ENCODE data around the gene POLA1.

Gene POLA1

GRCh38 chrX:24718771-24719170 lies 25.1 kb downstream of the POLA1 start:
- TF ChIP-seq MAX (IDR thresholded peaks at IDR 0.05) (no peak), NFIC (IDR thresholded peaks at IDR 0.05) (no peak), EGR1 (IDR thresholded peaks at IDR 0.05) (no peak), CREB1 (IDR thresholded peaks at IDR 0.05; ENCODE audit: low read depth) (no peak), ZBTB7A (IDR thresholded peaks at IDR 0.05; ENCODE audit: low read depth) (no peak), TCF12 (IDR thresholded peaks at IDR 0.05; ENCODE audit: low read depth) (no peak), USF1 (IDR thresholded peaks at IDR 0.05) (no peak), REST (IDR thresholded peaks at IDR 0.05; ENCODE audit: low read depth) (no peak), FOXM1 (IDR thresholded peaks at IDR 0.05; ENCODE audit: borderline replicate concordance, low read depth) (no peak), CEBPB (IDR thresholded peaks at IDR 0.05) (no peak), TEAD4 (IDR thresholded peaks at IDR 0.05) (no peak), TAF1 (IDR thresholded peaks at IDR 0.05; ENCODE audit: low read depth) (no peak), YY1 (IDR thresholded peaks at IDR 0.05; ENCODE audit: low read depth) (no peak), EP300 (IDR thresholded peaks at IDR 0.05; ENCODE audit: borderline replicate concordance) (no peak), RAD21 (IDR thresholded peaks at IDR 0.05; ENCODE audit: low read depth) (no peak)

GRCh38 chrX:24720036-24720435 lies 26.3 kb downstream of the POLA1 start:
- TF ChIP-seq CEBPB (IDR thresholded peaks at IDR 0.05) (no peak), RAD21 (IDR thresholded peaks at IDR 0.05; ENCODE audit: low read depth) (no peak), NFIC (IDR thresholded peaks at IDR 0.05) (no peak), ZBTB7A (IDR thresholded peaks at IDR 0.05; ENCODE audit: low read depth) (no peak), FOXM1 (IDR thresholded peaks at IDR 0.05; ENCODE audit: borderline replicate concordance, low read depth) (no peak), EGR1 (IDR thresholded peaks at IDR 0.05) (no peak), TAF1 (IDR thresholded peaks at IDR 0.05; ENCODE audit: low read depth) (no peak), TCF12 (IDR thresholded peaks at IDR 0.05; ENCODE audit: low read depth) (no peak), EP300 (IDR thresholded peaks at IDR 0.05; ENCODE audit: borderline replicate concordance) (no peak), USF1 (IDR thresholded peaks at IDR 0.05) (no peak), REST (IDR thresholded peaks at IDR 0.05; ENCODE audit: low read depth) (no peak), TEAD4 (IDR thresholded peaks at IDR 0.05) (no peak), YY1 (IDR thresholded peaks at IDR 0.05; ENCODE audit: low read depth) (no peak), MAX (IDR thresholded peaks at IDR 0.05) (no peak), CREB1 (IDR thresholded peaks at IDR 0.05; ENCODE audit: low read depth) (no peak)

- TF ChIP-seq EP300 (IDR thresholded peaks at IDR 0.05; ENCODE audit: borderline replicate concordance) (no peak), REST (IDR thresholded peaks at IDR 0.05; ENCODE audit: low read depth) (no peak), CEBPB (IDR thresholded peaks at IDR 0.05) (no peak), FOXM1 (IDR thresholded peaks at IDR 0.05; ENCODE audit: borderline replicate concordance, low read depth) (no peak), ZBTB7A (IDR thresholded peaks at IDR 0.05; ENCODE audit: low read depth) (no peak), MAX (IDR thresholded peaks at IDR 0.05) (no peak), EGR1 (IDR thresholded peaks at IDR 0.05) (no peak), TCF12 (IDR thresholded peaks at IDR 0.05; ENCODE audit: low read depth) (no peak), NFIC (IDR thresholded peaks at IDR 0.05) (no peak), TEAD4 (IDR thresholded peaks at IDR 0.05) (no peak), RAD21 (IDR thresholded peaks at IDR 0.05; ENCODE audit: low read depth) (no peak), TAF1 (IDR thresholded peaks at IDR 0.05; ENCODE audit: low read depth) (no peak), CREB1 (IDR thresholded peaks at IDR 0.05; ENCODE audit: low read depth) (no peak), YY1 (IDR thresholded peaks at IDR 0.05; ENCODE audit: low read depth) (no peak), USF1 (IDR thresholded peaks at IDR 0.05) (no peak)
These were observed 34.8 kb downstream of the POLA1 start for GRCh38 chrX:24728530-24728929.

Measured in Ishikawa (cell line).